Spleen (tissue), 11 donors: ENCODE results near the gene ALPP. TPM values are rescaled to one million over a fixed set of nuclear protein-coding genes. Genes with fewer than 3 reads are reported as not detected.

Experiments used
- DNase-seq: peaks from one replicate; pipeline ENCODE4 v3.0.0-alpha.2; 2020
- H3K27ac ChIP-seq, 8 donors: fragments of 200-600 bp; sonication (generic) in 7 of 8; 1 replicate in 4 of 8; 2 replicates in 4 of 8; pipeline versions ENCODE4 v1.5.0 to v1.8.0; 2016 to 2021; ENCODE audit warnings: inconsistent platforms in 4 of 8, mild to moderate bottlenecking in 4 of 8, moderate library complexity in 1 of 8
- H3K27me3 ChIP-seq, 7 donors: fragments of 200-600 bp; sonication (generic) in 6 of 7; replicated peaks in 1 of 7; 1 replicate in 4 of 7; 2 replicates in 3 of 7; pipeline versions ENCODE4 v1.5.0 to v1.8.0; 2016 to 2021; ENCODE audit warnings: inconsistent platforms in 3 of 7, mild to moderate bottlenecking in 1 of 7
- H3K36me3 ChIP-seq, 6 donors: fragments of 200-600 bp; sonication (generic) in 5 of 6; 1 replicate in 4 of 6; 2 replicates in 2 of 6; pipeline versions ENCODE4 v1.5.0 to v1.8.0; 2016 to 2021; ENCODE audit warnings: inconsistent platforms in 2 of 6
- H3K4me1 ChIP-seq, 6 donors: fragments of 200-600 bp; sonication (generic) in 5 of 6; 1 replicate in 3 of 6; 2 replicates in 3 of 6; pipeline versions ENCODE4 v1.5.0 to v1.8.0; 2016 to 2021; ENCODE audit warnings: inconsistent platforms in 3 of 6
- H3K4me3 ChIP-seq, 8 donors: fragments of 200-600 bp; sonication (generic) in 7 of 8; 1 replicate in 4 of 8; 2 replicates in 4 of 8; pipeline versions ENCODE4 v1.5.0 to v1.8.0; 2016 to 2021; ENCODE audit warnings: inconsistent platforms in 4 of 8, mild to moderate bottlenecking in 4 of 8, moderate library complexity in 2 of 8
- H3K9me3 ChIP-seq, 8 donors: fragments of 200-600 bp; sonication (generic) in 7 of 8; 1 replicate in 4 of 8; 2 replicates in 4 of 8; pipeline versions ENCODE4 v1.5.0 to v1.8.0; 2016 to 2021; ENCODE audit warnings: inconsistent platforms in 4 of 8
- CTCF ChIP-seq, 11 experiments: fragments of 200-600 bp in 7 of 11; fragments of 450-650 bp in 4 of 11; sonication (generic) in 4 of 11; IDR thresholded peaks in 8 of 11; conservative IDR thresholded peaks in 3 of 11; 1 replicate in 7 of 11; 2 replicates in 4 of 11; pipeline versions ENCODE4 v1.4.0 to v1.8.0; 2016 to 2021; ENCODE audit warnings: antibody characterized with exemption in 11 of 11, inconsistent platforms in 4 of 11, mild to moderate bottlenecking in 1 of 11
- POLR2A ChIP-seq, 3 donors: fragments of 450-650 bp; IDR thresholded peaks; one replicate each; pipeline ENCODE4 v1.5.1; 2017; ENCODE audit warnings: antibody characterized with exemption in 3 of 3, mild to moderate bottlenecking in 1 of 3
- POLR2AphosphoS5 ChIP-seq, 3 donors: sonication (generic); formaldehyde crosslinking; IDR thresholded peaks; one replicate each; pipeline ENCODE4 v1.5.1; 2017; ENCODE audit warnings: antibody characterized with exemption in 3 of 3
- WGBS, 5 donors: extraction: QIAGEN DNeasy Blood & Tissue Kit in 3 of 5; methylation state at CpG; one replicate each; pipeline versions ENCODE4 v1.1.5 to v1.1.7; 2013 to 2018; 5-methylcytosine and 5-hydroxymethylcytosine counted together
- intact Hi-C: fragments of 100-400 bp; cut with DNase I; formaldehyde crosslinking; loops from one replicate; pipeline ENCODE4 v1.15.0; 2023; ENCODE audit warnings: low total_unique reads
- polyA plus RNA-seq, 3 donors: library from polyadenylated mRNA; stranded (reverse); fragments of 200-250 nt; gene quantifications; one replicate each; pipeline ENCODE4 v1.2.1, GENCODE V29; 2013
- small RNA-seq, 4 donors: library from RNA; depleted of rRNA; stranded (forward); fragments of <200 nt; gene quantifications; one replicate each; pipeline ENCODE3, GENCODE V24; 2016
- total RNA-seq, 7 donors: library from RNA; depleted of rRNA in 3 of 7; stranded (reverse); fragments of >200 nt in 3 of 7; fragmentation: NEBNext Ultra II Directional in 4 of 7; extraction: Animal tissue kit (Norgen Biotek cat#: 25700) in 4 of 7; gene quantifications; one replicate each; pipeline versions ENCODE4 v1.1.0 to v1.2.1, GENCODE V29; 2016 to 2021
- donor health status: healthy with polysubstance abuse.
- donor health status: DM: no; HTN: no; CAD: no; lungs with moderate emphysema.
- donor health status: DM: no; HTN: no; CAD: no.
- donor health status: Bipolar disorder and iron deficiency.
- donor health status: healthy.
- donor health status: DM: no; HTN: no; CAD: no.
- donor health status: DM: yes; HTN: yes; CAD: no.

The ALPP gene
- total and polyA plus RNA-seq, 10 donors: not detected

GRCh38 chr2:232431705-232432590 lies 53.4 kb downstream of the ALPP start:
- H3K4me3 ChIP-seq: no peak overlapping the region
- H3K36me3 ChIP-seq: no peaks in the 10 kb centered on the region
- H3K4me1 ChIP-seq: no peaks in the 10 kb centered on the region
- H3K9me3 ChIP-seq: no peaks in the 10 kb centered on the region
- DNase-seq: no peak
- TF ChIP-seq POLR2A (IDR thresholded peaks at IDR 0.05) (no peak), POLR2AphosphoS5 (IDR thresholded peaks at IDR 0.05) (no peak), CTCF (IDR thresholded peaks at IDR 0.05 in 8 of 11, conservative IDR thresholded peaks at IDR 0.05 in 3 of 11) (no peak)
- intact Hi-C loops: no loop called here
- H3K27me3 ChIP-seq: peaks cover 0 to 7% (median 0%) of the 10 kb centered on the region in 7 donors
- no peak overlapping the region for H3K27ac ChIP-seq
- 77 to 92% (median 84%) methylated on average over 9 to 16 of the region's 16 CpGs for WGBS, 5 donors

Small RNA genes lying within 50 kb of the gene (small RNA-seq; reads per million reads assigned to genes)
- gene AC068134.3 (0 reads per million in 4 donors), gene AC068134.4 (0 reads per million in 4 donors)

Other genes starting within 250 kb of the ALPP start
- gene ALPG, start 28.1 kb downstream of the ALPP start, total RNA-seq: not detected
- not detected for gene ALPG, start 28.1 kb downstream of the ALPP start, polyA plus RNA-seq
- gene ALPI, start 77.4 kb downstream of the ALPP start, total RNA-seq: not detected
- gene ALPI, start 77.4 kb downstream of the ALPP start, polyA plus RNA-seq: not detected
- 10 to 100 TPM in 2 of 7 donors, under 1 TPM in 3, not detected in 2; 0.17 to 23.1 (median 0.34) TPM for gene ECEL1, start 109.1 kb downstream of the ALPP start, total RNA-seq
- 1 to 10 TPM in 1 of 3 donors, under 1 TPM in 2; 0.10 to 1.6 (median 0.30) TPM for gene ECEL1, start 109.1 kb downstream of the ALPP start, polyA plus RNA-seq
- under 1 TPM in 1 of 7 donors, not detected in 6; 0.13 TPM for gene PRSS56, start 141.6 kb downstream of the ALPP start, total RNA-seq
- gene PRSS56, start 141.6 kb downstream of the ALPP start, polyA plus RNA-seq: under 1 TPM in 1 of 3 donors, not detected in 2; 0.04 TPM
- under 1 TPM in 1 of 7 donors, not detected in 6; 0.32 TPM for gene CHRND, start 147.4 kb downstream of the ALPP start, total RNA-seq
- not detected for gene CHRND, start 147.4 kb downstream of the ALPP start, polyA plus RNA-seq
- gene CHRNG, start 160.9 kb downstream of the ALPP start, total RNA-seq: not detected
- under 1 TPM in 1 of 3 donors, not detected in 2; 0.06 TPM for gene CHRNG, start 160.9 kb downstream of the ALPP start, polyA plus RNA-seq
- gene TIGD1, start 171.8 kb downstream of the ALPP start, total RNA-seq: 10 to 100 TPM in 3 of 7 donors, 1 to 10 TPM in 4; 5.1 to 13.5 (median 9.9) TPM
- 1 to 10 TPM; 4.4 to 8.3 (median 6.0) TPM for gene TIGD1, start 171.8 kb downstream of the ALPP start, polyA plus RNA-seq
- 10 to 100 TPM; 39.8 to 61.1 (median 49.0) TPM for gene EIF4E2, start 171.9 kb downstream of the ALPP start, total RNA-seq
- 10 to 100 TPM; 29.3 to 42.9 (median 41.4) TPM for gene EIF4E2, start 171.9 kb downstream of the ALPP start, polyA plus RNA-seq